HG03039 (cell line): ENCODE measurements around the gene ARL8B.

Experiments
- ATAC-seq: cut with Tn5 transposase; IDR thresholded peaks from one replicate; pipeline ENCODE4 v1.9.1; 2021; ENCODE audit warnings: mild to moderate bottlenecking, moderate library complexity; ENCODE audit not compliant: unreplicated experiment

ARL8B gene

DNA sequence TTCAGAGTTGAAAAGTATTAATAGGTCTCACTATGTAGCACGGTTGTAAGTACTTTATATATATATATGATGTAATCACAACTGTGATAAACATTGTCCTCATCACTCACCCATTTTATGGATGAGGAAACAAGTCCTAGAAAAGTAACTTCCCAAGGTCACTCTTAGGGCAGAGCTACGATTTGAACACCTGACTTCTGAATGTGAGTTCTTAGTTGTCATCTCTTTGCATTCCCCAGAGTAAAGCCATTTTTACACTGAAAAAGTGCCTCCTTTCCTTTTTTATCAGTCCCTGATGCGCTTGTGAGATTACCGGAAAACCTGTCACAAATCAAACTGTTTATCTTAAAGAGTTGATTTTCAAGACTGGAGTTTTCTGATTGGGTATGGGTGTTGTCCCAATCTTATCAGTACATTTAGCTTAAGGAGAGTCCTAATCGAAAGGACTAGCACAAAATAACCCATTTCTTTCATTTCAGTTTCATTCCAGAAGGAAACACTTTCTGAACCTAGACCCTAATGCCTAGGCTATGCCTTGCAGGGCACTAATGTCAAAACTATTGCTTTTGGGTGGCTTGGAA, 63.1 kb downstream of the ARL8B start:
- ATAC-seq, result no peak

DNA sequence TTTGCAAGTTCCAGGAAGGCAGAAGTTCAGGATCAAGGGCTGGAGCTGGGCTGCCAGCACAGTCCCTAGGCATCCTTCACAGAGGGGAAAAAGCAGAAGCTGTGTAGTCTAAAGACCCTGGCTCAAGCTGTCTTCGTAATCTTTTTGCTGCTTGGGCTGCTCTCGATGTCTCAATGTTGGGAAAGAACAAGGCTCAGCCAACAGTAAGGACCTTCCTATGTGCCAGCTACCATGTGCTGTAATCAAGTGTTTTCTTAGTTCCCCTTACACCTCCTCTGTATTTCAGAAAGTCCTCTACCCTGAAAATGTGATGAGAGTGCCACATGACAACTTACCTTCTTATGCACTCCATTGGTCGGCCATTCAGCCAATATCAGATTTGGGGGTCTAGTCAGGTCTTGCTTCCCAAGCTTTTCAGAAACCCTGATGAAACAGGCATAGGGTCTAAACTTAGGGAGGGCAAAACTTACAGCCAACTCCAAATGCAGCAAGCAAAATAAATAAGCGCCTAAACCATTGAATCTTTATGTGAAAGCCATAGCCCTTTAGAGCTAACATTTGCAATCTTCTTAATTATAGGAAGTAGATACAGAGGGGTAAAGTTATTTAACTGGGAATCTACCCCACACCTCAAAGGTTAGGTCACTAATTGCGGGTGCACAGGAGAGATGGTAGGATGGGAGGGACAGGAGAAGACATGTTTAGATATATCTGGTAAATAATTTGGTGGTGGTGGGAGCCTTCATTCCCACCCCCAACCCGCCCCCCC, 64.2 kb downstream of the ARL8B start:
- ATAC-seq, result no peak

DNA sequence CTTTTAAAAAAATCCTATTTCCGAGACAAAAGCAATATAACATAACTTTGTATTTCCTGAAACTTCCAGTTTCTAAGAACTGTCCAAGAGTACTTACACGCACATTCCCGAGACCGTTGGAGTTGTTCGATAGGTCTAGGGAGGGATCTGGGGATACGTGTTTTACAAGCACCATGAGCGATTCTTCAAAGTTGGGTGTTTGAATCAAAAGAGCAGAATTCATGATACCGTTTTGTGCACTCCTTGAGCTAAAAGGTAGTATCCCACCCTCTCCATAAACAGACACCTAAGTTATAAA, 64.7 kb downstream of the ARL8B start:
- no peak for ATAC-seq

- ATAC-seq, result peak; percentile 86
These were observed 65.2 kb downstream of the ARL8B start, which contains the start of gene EDEM1 for GRCh38 chr3:5187156-5187919. TSS of gene EDEM1 (plus strand) at chr3:5187707. CDS start at chr3:5187806, 99 bp downstream.

DNA sequence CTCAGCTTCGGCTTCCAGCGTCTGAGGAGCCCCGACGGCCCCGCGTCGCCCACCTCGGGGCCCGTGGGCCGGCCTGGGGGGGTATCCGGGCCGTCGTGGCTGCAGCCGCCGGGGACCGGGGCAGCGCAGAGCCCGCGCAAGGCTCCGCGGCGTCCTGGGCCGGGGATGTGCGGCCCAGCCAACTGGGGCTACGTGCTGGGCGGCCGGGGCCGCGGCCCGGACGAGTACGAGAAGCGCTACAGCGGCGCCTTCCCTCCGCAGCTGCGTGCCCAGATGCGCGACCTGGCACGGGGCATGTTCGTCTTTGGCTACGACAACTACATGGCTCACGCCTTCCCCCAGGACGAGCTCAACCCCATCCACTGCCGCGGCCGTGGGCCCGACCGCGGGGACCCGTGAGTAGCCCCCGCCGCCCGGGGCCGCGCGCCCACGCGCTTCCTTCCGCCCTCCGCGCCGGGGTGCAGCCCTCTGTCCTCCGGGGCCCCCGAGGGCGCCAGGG, 65.9 kb downstream of the ARL8B start:
- ATAC-seq, result peak; percentile 12

DNA sequence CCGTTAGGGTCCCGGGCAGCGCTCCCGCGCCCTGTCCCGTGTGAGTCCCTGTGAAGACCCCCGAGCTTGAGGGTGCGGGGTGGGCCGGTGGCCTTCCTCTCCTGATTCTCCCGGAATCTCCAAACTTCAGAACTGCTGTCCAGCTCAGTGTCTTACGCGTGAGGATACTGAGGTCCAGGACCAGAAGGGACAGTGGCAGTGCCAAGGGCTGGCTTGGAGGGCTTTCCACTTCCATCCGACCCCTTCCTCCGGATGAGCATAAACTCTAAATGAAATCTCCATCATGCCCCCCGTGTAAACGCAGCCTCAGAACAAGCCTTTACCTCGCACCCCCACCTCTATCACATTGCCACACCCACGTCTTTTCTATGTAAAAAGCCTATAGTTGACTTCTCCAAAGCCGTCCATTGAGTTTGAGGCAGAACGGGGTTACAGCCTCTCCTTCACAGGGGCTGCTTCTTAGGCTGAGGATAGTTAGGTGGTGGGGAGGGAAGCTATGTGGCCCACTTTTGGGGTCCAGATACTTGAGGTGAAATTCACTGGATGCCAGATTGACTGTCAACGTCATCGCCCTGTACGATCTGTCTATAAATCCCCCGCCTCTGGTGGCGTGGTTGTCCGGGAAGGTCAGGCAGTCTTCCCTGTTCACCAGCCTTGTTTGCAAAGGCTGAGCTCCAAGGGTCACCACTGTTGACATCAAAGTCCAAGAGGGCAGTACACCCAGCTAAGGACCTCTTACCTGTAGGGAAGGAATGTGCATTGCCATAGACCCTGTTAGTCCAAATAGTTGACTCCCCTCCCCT, 66.5 kb downstream of the ARL8B start:
- ATAC-seq, result no peak

DNA sequence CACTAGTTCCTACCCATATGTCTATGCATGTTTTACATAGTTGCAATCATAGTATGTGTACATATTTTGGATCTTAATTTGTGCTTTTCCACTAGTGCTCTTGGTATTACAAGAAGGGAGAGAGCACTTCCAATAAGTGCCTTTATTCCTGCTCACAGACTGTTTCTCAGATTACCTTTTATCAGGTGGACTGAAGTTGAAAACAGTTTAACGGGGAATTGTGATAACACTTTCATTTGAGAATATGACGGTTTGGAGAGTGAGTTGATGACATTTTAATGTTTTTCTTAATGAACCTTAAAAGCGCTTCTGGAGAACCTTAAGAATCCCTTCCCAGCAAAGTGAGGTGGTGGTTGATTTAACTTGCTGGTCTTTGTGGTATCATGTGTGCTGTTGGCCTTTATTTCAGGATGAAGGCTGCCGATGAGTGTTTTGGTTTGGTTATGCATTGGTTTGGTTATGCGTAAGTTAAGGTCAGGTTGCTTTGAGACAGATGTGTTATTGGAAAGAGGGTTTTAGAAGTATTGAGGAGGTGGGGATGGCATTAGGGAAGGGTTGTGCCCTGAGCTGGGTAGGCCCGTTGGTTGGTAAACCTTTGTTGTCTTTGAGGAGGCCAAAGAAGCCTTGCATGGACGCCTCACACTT, 68.2 kb downstream of the ARL8B start:
- no peak for ATAC-seq

DNA sequence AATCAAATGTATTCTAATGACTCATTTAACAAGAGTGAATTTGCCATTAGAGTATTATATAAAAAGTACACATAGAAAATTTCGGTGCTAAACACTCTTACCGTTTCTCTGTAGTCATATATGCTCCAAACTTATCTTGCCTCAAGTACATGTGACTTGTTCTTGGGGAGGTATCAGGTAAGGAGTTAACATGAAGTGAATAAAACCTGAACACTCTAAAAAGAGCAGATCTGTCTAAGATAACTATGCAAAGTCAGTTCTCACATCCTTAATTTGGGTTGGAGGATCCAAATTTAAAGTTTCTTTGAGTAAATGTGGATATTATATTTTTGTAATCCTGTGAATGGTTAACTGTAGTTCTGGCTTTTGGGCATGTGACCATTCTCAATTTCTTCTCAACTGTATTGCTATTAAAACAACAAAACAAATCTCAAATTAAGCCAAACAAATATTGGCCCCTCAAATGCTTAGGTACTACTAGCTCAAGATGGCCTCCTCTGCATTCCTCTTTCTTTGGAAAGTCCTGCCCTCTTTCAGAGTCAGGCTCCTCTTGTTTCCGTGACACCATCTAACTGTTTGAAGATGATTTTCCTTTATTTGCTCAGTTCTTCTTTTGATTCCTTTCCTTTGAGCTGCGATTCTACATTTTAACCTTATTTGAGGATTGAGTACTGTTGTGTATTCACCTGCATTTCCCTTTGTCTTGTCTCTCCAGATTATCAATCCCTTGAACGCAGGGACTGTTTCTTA, 69.6 kb downstream of the ARL8B start:
- no peak for ATAC-seq

DNA sequence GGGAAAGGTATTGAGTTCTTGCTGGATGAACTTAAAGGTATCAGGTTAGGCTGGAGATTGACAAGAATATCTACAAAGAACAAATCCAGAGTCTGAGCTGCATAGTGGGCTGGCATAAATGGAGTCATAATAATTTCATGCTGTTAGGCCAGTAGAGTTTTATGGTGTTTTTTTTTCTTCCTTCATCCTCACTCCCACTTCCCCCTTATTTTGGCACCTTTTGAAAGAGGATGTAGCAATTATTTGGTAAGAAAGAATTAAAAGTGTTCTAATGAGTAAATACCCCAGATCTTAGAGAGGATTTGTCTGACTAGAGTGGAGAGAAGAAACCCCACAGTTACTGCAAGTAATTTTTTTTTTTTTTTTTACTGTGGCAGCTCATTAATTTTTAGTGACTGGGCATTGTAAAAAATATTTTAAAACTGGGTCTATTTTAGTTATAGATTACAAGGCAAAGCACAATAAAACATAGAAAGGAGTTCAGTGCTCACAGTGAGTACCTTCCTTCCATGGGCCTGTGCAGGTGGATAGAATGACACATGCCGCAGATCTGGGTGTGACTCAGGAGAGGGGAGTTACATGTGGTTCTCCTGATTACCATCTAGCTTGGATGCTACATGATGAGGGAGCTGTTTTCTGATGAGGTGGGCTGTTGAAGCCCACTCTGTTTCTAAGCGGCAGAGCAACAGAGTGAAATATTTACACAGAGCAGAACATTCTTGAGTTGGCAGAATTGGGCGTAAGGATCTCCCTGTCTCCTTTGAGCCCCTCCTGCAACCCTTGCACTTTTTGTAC, 70.7 kb downstream of the ARL8B start:
- ATAC-seq, result no peak

- no peak for ATAC-seq
These were observed 72.2 kb downstream of the ARL8B start for GRCh38 chr3:5194341-5194740.

DNA sequence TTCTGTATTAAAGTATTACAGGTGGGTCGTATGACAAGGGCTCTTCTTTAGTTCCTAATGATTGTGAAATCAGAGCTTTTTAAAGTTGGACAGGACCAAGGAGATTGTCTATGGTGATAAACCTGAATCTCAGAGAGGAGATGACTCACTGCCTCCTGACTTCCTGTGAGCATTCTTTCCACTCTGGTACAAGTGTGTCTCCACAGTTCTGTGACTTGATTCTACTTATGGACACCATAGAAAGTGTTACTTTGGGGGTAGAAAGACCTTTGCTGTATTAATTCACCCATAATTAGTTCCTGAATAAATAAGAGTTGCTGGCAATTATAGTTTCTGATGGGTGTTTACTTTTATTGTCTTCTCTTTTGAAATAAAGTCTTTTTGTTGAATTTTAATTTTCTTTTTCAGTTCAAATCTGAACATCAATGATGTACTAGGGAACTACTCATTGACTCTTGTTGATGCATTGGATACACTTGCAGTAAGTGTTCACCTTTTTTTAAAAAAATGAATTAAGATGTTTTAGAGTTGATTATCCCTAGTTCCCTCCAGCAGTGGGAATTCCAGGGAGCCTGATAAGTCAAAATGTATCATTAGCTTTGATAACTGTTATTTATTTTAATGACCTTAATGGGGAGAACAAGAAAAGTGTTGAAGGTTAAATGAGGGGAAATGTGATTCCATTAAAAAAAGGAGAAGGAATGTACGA, 72.9 kb downstream of the ARL8B start:
- peak; percentile 34 for ATAC-seq

- no peak for ATAC-seq
These were observed 73.5 kb downstream of the ARL8B start for GRCh38 chr3:5195605-5196004.

DNA sequence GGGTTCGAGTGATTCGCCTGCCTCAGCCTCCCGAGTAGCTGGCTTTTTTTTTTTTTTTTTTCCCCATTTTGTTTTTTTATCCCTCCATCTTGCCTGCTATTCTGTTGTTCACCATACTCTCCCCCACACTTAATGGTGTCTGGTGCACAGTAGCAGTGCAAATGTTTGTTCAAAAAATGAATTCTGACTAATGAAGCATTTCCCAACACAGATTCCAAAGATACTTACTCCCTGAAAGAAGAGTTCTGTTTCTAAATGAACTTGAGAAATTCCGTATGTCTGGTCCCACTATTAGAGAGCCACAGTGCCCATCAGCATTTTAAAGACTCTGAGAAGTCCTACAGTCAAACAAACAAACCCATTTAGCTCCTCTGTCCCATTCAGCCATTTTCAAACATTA, 74.9 kb downstream of the ARL8B start:
- ATAC-seq, result no peak

DNA sequence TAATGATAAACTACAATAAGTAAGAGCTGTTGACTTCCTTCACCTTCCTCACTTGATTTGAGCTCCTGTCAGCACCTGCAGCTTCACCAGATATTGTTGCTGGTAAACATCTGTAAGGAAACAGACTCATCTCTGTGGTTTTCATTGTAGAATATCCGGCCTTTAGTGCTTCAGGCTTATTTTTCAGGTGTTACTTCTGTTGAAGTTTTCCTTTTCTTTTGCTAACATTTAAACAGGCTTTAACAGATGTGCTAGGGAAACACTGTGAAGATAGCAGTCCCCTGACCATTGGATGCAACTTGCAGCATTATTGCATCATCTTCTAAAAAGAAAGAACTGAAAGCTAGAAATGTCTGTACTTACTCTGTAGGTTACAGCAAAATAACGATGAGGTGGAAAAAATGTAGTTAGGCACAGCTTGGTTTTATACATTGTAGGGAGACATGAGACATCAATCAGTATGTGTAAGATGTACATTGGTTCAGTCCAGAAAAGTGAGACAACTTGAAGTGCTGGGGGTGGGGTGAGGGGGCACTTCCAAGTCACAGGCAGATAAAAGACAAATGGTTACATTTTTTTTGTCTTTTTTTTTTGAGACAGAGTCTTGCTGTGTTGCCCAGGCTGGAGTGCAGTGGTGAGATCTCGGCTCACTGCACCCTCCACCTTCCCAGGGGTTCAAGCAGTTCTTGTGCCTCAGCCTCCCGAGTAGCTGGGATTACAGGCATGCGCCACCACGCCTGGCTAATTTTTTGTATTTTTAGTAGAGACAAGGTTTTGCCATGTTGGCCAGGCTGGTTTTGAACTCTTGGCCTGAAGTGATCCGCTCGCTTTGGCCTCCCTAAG, 75.6 kb downstream of the ARL8B start:
- peak; percentile 53 for ATAC-seq

GRCh38 chr3:5198313-5198677, 76.2 kb downstream of the ARL8B start:
- no peak for ATAC-seq

GRCh38 chr3:5198986-5199731, 77.1 kb downstream of the ARL8B start:
- peak; percentile 36 for ATAC-seq

DNA sequence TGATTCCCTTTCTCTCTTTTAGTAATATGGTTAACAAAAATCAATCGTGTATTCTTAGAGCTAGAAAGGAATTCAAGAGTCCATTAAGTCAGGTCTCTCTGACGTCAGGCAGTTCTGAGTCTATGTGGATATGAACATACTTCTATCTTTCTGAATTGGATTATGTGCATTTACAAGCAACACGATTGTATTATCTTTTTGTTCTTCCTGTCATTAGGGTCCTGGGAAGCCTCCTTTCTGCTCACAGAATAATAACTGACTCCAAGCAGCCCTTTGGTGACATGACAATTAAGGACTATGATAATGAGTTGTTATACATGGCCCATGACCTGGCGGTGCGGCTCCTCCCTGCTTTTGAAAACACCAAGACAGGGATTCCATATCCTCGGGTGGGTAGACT, 79.4 kb downstream of the ARL8B start:
- ATAC-seq, result no peak
